Pancreas (tissue), 10 donors: Measurements from ENCODE around the gene FTCD. TPM values are rescaled to one million over a fixed set of nuclear protein-coding genes. Genes with fewer than 3 reads are reported as not detected.
A peak's percentile ranks its signal among the peaks of the same experiment; 100 is the strongest.
"Not testable (repeated sequence)": the region's sequence is repeated elsewhere in the genome, so short reads cannot be mapped to it uniquely, and the experiment has no call there.

Source experiments
- ATAC-seq, 4 donors: fragments of 200-7000 bp; cut with Tn5 transposase; one replicate each; pipeline versions ENCODE4 v1.8.0 to v1.9.1; 2020; ENCODE audit warnings: mild to moderate bottlenecking in 4 of 4, moderate library complexity in 4 of 4
- DNase-seq, 6 donors: peaks; one replicate each; pipeline ENCODE4 v3.0.0-alpha.2; 2020
- FAIRE-seq: peaks from 2 replicates; lab custom pipeline; 2012; peaks lifted over from hg19 to GRCh38; lab: Jason Lieb, UNC
- H3K27ac ChIP-seq, 4 donors: fragments of 200-600 bp; sonication (generic); 1 replicate in 3 of 4; 2 replicates in 1 of 4; pipeline versions ENCODE4 v1.5.0 to v1.8.0; 2020
- H3K27me3 ChIP-seq, 4 donors: fragments of 200-600 bp; one replicate each; pipeline ENCODE4 v1.8.0; 2021
- H3K36me3 ChIP-seq, 3 donors: fragments of 200-600 bp; sonication (generic) in 1 of 3; one replicate each; pipeline versions ENCODE4 v1.5.0 to v1.8.0; 2020 to 2021
- H3K4me1 ChIP-seq, 3 donors: fragments of 200-600 bp; one replicate each; pipeline ENCODE4 v1.8.0; 2021
- H3K4me3 ChIP-seq, 4 donors: fragments of 200-600 bp; sonication (generic) in 2 of 4; one replicate each; pipeline versions ENCODE4 v1.5.0 to v1.8.0; 2020 to 2021
- H3K9me3 ChIP-seq, 4 donors: fragments of 200-600 bp; one replicate each; pipeline ENCODE4 v1.8.0; 2021
- WGBS, 2 donors: extraction: QIAGEN DNeasy Blood & Tissue Kit; methylation state at CpG; one replicate each; pipeline ENCODE4 v1.1.7; 2013; 5-methylcytosine and 5-hydroxymethylcytosine counted together
- intact Hi-C, 3 donors: fragments of 100-400 bp; cut with DNase I; formaldehyde crosslinking; loops; one replicate each; pipeline versions ENCODE4 v1.11.1 to v1.14.2; 2022
- polyA plus RNA-seq, 2 donors: library from polyadenylated mRNA; stranded (reverse); fragments of 200-250 nt; gene quantifications; one replicate each; pipeline ENCODE4 v1.2.3, GENCODE V29; 2013
- total RNA-seq, 6 donors: library from RNA; stranded (reverse); fragmentation: NEBNext Ultra II Directional in 4 of 6; extraction: Animal tissue kit (Norgen Biotek cat#: 25700) in 4 of 6; gene quantifications; one replicate each; pipeline versions ENCODE4 v1.2.1 to v1.2.4, GENCODE V29; 2021 to 2023
- TF ChIP-seq, protein P1 (sequence below), 4 donors: fragments of 200-600 bp; sonication (generic) in 3 of 4; IDR thresholded peaks; one replicate each; pipeline versions ENCODE4 v1.5.0 to v1.8.0; 2021; ENCODE audit warnings: antibody characterized with exemption in 4 of 4
- donor health status: healthy with polysubstance abuse.
- donor health status: DM: no; HTN: no; CAD: no; lungs with moderate emphysema.
- donor health status: DM: no; HTN: no; CAD: no.
- donor health status: control.
- donor health status: control.
- donor health status: Bipolar disorder and iron deficiency.
- donor health status: DM: yes; HTN: yes; CAD: no.
- donor health status: DM: no; HTN: no; CAD: no.
- donor health status: DM: no; HTN: no; CAD: no.
- donor health status: DM: yes; HTN: yes; CAD: no.

The FTCD gene
- total and polyA plus RNA-seq, 8 donors = 0.31 to 14.0 (median 0.54) TPM

DNA sequence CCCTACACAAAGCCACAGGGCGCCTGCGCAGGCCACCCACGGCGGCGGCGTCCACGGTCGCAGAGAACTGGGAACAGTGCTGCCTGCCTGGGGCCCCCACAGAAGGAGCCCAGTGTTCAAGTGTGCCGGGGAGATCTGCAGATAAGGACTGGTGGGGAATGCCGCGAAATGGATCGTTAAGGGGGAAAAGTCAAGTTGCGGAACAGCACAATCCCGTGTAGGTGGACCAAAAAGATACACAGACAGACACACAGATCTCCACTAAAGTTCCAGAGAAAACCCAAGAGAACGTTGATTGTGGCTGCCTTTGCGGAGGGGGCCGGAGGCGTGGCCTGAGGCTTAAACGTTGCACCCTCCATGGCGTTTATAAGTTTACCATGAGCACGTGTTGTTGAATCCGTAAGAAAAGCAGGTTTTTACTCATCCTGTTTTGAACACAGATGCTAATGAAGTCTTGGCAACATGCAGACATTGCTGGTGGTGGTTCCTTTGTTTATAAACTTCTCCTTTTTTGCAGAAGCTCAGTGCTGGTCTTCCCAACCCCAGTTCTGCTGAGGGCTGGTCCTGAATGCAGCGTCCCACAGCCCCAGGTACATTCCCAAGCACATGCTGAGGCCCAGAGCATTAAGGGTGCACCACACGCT lies 24.8 kb upstream of the FTCD start:
- TF ChIP-seq, protein P1, sequence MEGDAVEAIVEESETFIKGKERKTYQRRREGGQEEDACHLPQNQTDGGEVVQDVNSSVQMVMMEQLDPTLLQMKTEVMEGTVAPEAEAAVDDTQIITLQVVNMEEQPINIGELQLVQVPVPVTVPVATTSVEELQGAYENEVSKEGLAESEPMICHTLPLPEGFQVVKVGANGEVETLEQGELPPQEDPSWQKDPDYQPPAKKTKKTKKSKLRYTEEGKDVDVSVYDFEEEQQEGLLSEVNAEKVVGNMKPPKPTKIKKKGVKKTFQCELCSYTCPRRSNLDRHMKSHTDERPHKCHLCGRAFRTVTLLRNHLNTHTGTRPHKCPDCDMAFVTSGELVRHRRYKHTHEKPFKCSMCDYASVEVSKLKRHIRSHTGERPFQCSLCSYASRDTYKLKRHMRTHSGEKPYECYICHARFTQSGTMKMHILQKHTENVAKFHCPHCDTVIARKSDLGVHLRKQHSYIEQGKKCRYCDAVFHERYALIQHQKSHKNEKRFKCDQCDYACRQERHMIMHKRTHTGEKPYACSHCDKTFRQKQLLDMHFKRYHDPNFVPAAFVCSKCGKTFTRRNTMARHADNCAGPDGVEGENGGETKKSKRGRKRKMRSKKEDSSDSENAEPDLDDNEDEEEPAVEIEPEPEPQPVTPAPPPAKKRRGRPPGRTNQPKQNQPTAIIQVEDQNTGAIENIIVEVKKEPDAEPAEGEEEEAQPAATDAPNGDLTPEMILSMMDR (IDR thresholded peaks at IDR 0.05) = no peak
- H3K9me3 ChIP-seq = no peaks in the 10 kb centered on the region
- no peaks in the 10 kb centered on the region for H3K27me3 ChIP-seq
- H3K4me3 ChIP-seq = no peak overlapping the region
- WGBS, 2 donors = 76 to 85% methylated on average over 24 of the region's 24 CpGs
- no peak for ATAC-seq
- no peak for FAIRE-seq
- no peak overlapping the region for H3K27ac ChIP-seq
- H3K4me1 ChIP-seq = no peaks in the 10 kb centered on the region
- DNase-seq = no peak
- intact Hi-C loops = no loop called here
- H3K36me3 ChIP-seq = no peaks in the 10 kb centered on the region

DNA sequence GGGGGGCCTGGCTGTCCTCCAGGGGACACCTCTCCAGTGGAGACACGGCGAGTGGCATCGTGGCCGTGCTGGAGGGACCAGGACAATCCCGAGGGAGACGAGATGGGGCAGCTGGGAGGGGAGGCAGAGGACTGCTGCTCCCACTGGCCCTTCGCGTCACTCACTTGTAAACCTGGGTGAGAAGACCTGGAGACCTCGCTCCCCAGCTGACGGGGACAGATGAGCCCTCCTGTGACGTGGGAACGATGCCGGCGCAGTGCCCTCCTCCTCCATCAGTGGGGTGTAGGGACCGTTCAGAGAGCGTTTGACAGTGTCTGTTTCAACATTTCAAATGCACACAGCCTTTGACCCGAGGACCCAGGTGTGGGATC lies 24.3 kb upstream of the FTCD start:
- ATAC-seq (no peak), FAIRE-seq (no peak), DNase-seq (peak in 1 of 6 donors; percentile 54)
- Histone ChIP-seq H3K4me3 (no peak overlapping the region), H3K27ac (no peak overlapping the region), H3K9me3 (no peaks in the 10 kb centered on the region), H3K4me1 (no peaks in the 10 kb centered on the region), H3K27me3 (no peaks in the 10 kb centered on the region), H3K36me3 (no peaks in the 10 kb centered on the region)
- TF ChIP-seq, protein P1 (IDR thresholded peaks at IDR 0.05) = no peak
- intact Hi-C loops = no loop called here
- 82 to 85% methylated on average over 17 of the region's 17 CpGs for WGBS, 2 donors

DNA sequence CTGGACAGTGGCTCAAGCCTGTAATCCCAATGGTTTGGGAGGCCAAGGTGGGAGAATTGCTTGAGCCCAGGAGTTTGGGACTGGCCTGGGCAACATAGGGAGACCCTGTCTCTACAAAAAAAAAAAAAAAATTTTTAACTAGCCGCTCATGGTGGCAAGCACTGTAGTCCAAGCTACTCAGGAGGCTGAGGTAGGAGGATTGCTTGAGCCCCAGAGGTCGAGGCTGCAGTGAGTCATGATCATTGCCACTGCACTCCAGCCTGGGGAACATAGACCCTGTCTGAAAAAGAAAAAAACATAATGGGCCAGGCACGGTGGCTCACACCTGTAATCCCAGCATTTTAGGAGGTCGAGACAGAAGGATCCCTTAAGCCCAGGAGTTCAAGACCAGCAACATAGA lies 23.6 kb upstream of the FTCD start:
- FAIRE-seq (no peak), ATAC-seq (no peak), DNase-seq (no peak)
- intact Hi-C loops = no loop called here
- Histone ChIP-seq H3K27ac (no peak overlapping the region), H3K4me3 (no peak overlapping the region), H3K36me3 (no peaks in the 10 kb centered on the region), H3K4me1 (no peaks in the 10 kb centered on the region), H3K9me3 (no peaks in the 10 kb centered on the region), H3K27me3 (no peaks in the 10 kb centered on the region)
- TF ChIP-seq, protein P1 (IDR thresholded peaks at IDR 0.05) = no peak
- 82 to 93% methylated on average over 4 of the region's 4 CpGs for WGBS, 2 donors

DNA sequence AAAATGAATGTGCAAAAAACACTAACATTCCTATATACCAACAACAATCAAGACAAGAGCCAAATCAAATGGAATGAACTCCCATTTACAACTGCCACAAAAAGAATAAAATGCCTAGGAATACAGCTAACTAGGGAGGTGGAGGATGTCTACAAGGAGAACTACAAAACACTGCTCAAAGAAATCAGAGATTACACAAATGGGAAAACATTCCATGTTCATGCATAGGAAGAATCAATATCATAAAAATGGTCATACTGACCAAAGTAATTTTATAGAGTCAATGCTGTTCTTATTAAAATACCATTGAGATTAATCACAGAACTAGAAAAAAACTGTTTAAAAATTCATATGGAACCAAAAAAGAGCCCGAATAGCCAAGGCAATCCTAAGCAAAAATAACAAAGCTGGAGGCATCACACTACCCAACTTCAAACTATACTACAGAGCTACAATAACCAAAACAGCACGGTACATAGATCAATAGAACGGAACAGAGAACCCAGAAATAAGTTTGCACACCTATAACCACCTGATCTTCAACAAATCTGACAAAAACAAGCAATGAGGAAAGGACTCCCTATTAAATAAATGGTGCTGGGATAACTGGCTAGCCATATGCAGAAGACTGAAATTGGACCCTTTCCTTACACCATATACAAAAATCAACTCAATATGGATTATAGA lies 21.2 kb upstream of the FTCD start:
- FAIRE-seq, H3K4me1 ChIP-seq, DNase-seq, H3K4me3 ChIP-seq, H3K36me3 ChIP-seq, H3K27ac ChIP-seq, ATAC-seq, intact Hi-C loops, H3K27me3 ChIP-seq, H3K9me3 ChIP-seq: not testable (repeated sequence)
- WGBS, 2 donors = 85 to 97% methylated on average over 3 of the region's 3 CpGs

DNA sequence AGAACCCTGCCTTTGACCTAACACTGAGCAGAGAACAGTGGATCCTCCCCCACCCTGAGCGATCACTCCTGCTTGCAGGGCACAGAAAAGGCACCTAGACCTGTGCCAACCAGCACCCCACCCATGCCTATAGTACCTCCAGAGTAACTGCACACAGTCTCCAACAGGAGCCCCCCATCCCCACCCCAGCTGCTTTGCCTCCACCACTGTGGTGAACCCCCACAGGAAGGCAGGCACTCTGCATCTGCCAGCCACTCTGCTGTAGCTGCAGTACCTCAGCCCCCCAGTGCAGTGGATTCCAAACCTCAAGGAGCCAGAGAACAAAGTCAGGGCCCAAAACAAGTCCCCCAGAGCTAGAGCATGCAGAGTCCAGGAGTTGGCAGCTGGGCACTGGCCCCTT lies 18.2 kb upstream of the FTCD start:
- Histone ChIP-seq H3K9me3 (no peaks in the 10 kb centered on the region), H3K36me3 (no peaks in the 10 kb centered on the region), H3K27ac (no peak overlapping the region), H3K4me1 (no peaks in the 10 kb centered on the region), H3K4me3 (no peak overlapping the region), H3K27me3 (no peaks in the 10 kb centered on the region)
- peak in 1 of 6 donors; percentile 10 for DNase-seq
- no peak for ATAC-seq
- WGBS, 2 donors = 98 to 100% methylated on average over 1 of the region's 1 CpG
- FAIRE-seq = no peak
- intact Hi-C loops = no loop called here
- TF ChIP-seq, protein P1 (IDR thresholded peaks at IDR 0.05) = no peak
